Spleen (tissue), 7 donors: Measurements from ENCODE around the gene IL26.

Experiments
- POLR2AphosphoS5 ChIP-seq, 3 donors: sonication (generic); formaldehyde crosslinking; IDR thresholded peaks; one replicate each; pipeline ENCODE4 v1.5.1; 2017; ENCODE audit warnings: antibody characterized with exemption in 3 of 3
- TF ChIP-seq, protein P1 (sequence below), 11 experiments: fragments of 200-600 bp in 7 of 11; fragments of 450-650 bp in 4 of 11; sonication (generic) in 4 of 11; IDR thresholded peaks in 8 of 11; conservative IDR thresholded peaks in 3 of 11; 1 replicate in 7 of 11; 2 replicates in 4 of 11; pipeline versions ENCODE4 v1.4.0 to v1.8.0; 2016 to 2021; ENCODE audit warnings: antibody characterized with exemption in 11 of 11, inconsistent platforms in 4 of 11, mild to moderate bottlenecking in 1 of 11
- donor health status: DM: no; HTN: no; CAD: no; lungs with moderate emphysema.
- donor health status: DM: no; HTN: no; CAD: no.
- donor health status: DM: no; HTN: no; CAD: no.

DNA sequence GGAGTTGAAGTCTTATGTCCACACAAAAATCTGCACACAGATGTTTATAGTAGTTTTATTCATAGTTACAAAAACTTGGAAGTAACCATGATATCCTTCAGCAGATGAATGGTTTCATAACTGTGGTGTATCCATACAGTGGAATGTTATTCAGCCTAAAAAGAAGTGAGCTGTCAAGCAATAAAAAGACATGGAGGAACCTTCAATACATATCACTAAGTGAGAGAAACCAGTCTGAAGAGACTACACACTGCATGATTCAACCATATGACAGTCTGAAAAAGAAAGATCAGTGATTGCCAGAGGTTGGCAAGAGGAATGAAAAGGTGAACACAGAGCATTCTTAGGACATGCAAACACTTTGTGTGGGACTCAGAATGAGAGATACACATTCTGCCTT, 47.4 kb downstream of the IL26 start:
- TF ChIP-seq, protein P1, sequence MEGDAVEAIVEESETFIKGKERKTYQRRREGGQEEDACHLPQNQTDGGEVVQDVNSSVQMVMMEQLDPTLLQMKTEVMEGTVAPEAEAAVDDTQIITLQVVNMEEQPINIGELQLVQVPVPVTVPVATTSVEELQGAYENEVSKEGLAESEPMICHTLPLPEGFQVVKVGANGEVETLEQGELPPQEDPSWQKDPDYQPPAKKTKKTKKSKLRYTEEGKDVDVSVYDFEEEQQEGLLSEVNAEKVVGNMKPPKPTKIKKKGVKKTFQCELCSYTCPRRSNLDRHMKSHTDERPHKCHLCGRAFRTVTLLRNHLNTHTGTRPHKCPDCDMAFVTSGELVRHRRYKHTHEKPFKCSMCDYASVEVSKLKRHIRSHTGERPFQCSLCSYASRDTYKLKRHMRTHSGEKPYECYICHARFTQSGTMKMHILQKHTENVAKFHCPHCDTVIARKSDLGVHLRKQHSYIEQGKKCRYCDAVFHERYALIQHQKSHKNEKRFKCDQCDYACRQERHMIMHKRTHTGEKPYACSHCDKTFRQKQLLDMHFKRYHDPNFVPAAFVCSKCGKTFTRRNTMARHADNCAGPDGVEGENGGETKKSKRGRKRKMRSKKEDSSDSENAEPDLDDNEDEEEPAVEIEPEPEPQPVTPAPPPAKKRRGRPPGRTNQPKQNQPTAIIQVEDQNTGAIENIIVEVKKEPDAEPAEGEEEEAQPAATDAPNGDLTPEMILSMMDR (IDR thresholded peaks at IDR 0.05 in 8 of 11, conservative IDR thresholded peaks at IDR 0.05 in 3 of 11) = no peak
- TF ChIP-seq POLR2AphosphoS5 (IDR thresholded peaks at IDR 0.05) = no peak
